ENCODE data around the gene MAK.

- TF ChIP-seq, protein P1, sequence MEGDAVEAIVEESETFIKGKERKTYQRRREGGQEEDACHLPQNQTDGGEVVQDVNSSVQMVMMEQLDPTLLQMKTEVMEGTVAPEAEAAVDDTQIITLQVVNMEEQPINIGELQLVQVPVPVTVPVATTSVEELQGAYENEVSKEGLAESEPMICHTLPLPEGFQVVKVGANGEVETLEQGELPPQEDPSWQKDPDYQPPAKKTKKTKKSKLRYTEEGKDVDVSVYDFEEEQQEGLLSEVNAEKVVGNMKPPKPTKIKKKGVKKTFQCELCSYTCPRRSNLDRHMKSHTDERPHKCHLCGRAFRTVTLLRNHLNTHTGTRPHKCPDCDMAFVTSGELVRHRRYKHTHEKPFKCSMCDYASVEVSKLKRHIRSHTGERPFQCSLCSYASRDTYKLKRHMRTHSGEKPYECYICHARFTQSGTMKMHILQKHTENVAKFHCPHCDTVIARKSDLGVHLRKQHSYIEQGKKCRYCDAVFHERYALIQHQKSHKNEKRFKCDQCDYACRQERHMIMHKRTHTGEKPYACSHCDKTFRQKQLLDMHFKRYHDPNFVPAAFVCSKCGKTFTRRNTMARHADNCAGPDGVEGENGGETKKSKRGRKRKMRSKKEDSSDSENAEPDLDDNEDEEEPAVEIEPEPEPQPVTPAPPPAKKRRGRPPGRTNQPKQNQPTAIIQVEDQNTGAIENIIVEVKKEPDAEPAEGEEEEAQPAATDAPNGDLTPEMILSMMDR (IDR thresholded peaks at IDR 0.05), result no peak
- no peak for TF ChIP-seq POLR2A (IDR thresholded peaks at IDR 0.05)
Measured at GRCh38 chr6:10877012-10877411, 38.7 kb upstream of the MAK start.

Measured in lower leg skin (tissue), 3 donors.